Esophagus squamous epithelium (tissue), 4 donors: Measurements from ENCODE around the gene ATP8A2.

ENCODE experiments used
- CTCF ChIP-seq, 6 experiments: fragments of 450-650 bp in 4 of 6; fragments of 200-600 bp in 2 of 6; sonication (generic) in 2 of 6; IDR thresholded peaks; one replicate each; pipeline ENCODE4 v1.5.1; 2016 to 2019; ENCODE audit warnings: antibody characterized with exemption in 6 of 6, mild to moderate bottlenecking in 4 of 6, moderate library complexity in 4 of 6
- POLR2A ChIP-seq, 4 donors: fragments of 450-650 bp; IDR thresholded peaks; one replicate each; pipeline ENCODE4 v1.6.1; 2017; ENCODE audit warnings: antibody characterized with exemption in 4 of 4, mild to moderate bottlenecking in 4 of 4, moderate library complexity in 3 of 4

- TF ChIP-seq CTCF (IDR thresholded peaks at IDR 0.05) (no peak), POLR2A (IDR thresholded peaks at IDR 0.05) (no peak)
Measured at GRCh38 chr13:25948910-25949309, 577.1 kb downstream of the ATP8A2 start.
